ENCODE results near the gene ARHGEF10L. TPM values are rescaled to one million over a fixed set of nuclear protein-coding genes. Genes with fewer than 3 reads are reported as not detected.

Gene ARHGEF10L
- total RNA-seq, 1 experiment from 2014 or later, result 6.8 TPM

- DNase-seq (ENCODE audit: low read depth), result no peak
Observed at GRCh38 chr1:17520473-17521319, 18.8 kb upstream of the ARHGEF10L start.

GRCh38 chr1:17521946-17522612, 17.4 kb upstream of the ARHGEF10L start:
- no peak for DNase-seq (ENCODE audit: low read depth)

- DNase-seq (ENCODE audit: low read depth), result peak; percentile 34
Observed at GRCh38 chr1:17523321-17524041, 16.0 kb upstream of the ARHGEF10L start.

- DNase-seq (ENCODE audit: low read depth), result no peak
Observed at GRCh38 chr1:17524645-17525044, 14.9 kb upstream of the ARHGEF10L start.

GRCh38 chr1:17525996-17526686, 13.4 kb upstream of the ARHGEF10L start:
- peak; percentile 37 for DNase-seq (ENCODE audit: low read depth)

GRCh38 chr1:17527036-17527914, 12.2 kb upstream of the ARHGEF10L start:
- DNase-seq (ENCODE audit: low read depth), result peak; percentile 71

- DNase-seq (ENCODE audit: low read depth), result no peak
Observed at GRCh38 chr1:17529381-17529780, 10.1 kb upstream of the ARHGEF10L start.

GRCh38 chr1:17531343-17531681, 8.2 kb upstream of the ARHGEF10L start:
- DNase-seq (ENCODE audit: low read depth), result no peak

GRCh38 chr1:17531682-17532487, 7.6 kb upstream of the ARHGEF10L start:
- peak; percentile 81 for DNase-seq (ENCODE audit: low read depth)

- DNase-seq (ENCODE audit: low read depth), result no peak
Observed at GRCh38 chr1:17533201-17533600, 6.3 kb upstream of the ARHGEF10L start.

- no peak for DNase-seq (ENCODE audit: low read depth)
Observed at GRCh38 chr1:17535300-17535936, 4.1 kb upstream of the ARHGEF10L start.

- no peak for DNase-seq (ENCODE audit: low read depth)
Observed at GRCh38 chr1:17538010-17538409, 1.5 kb upstream of the ARHGEF10L start.

- peak; percentile 64 for DNase-seq (ENCODE audit: low read depth)
Observed at GRCh38 chr1:17538428-17539117, 925 bp upstream of the ARHGEF10L start.

GRCh38 chr1:17539118-17539476, 401 bp upstream of the ARHGEF10L start:
- no peak for DNase-seq (ENCODE audit: low read depth)

GRCh38 chr1:17540255-17541001, 930 bp downstream of the ARHGEF10L start:
- peak; percentile 45 for DNase-seq (ENCODE audit: low read depth)

GRCh38 chr1:17542645-17543044, 3.1 kb downstream of the ARHGEF10L start:
- DNase-seq (ENCODE audit: low read depth), result no peak

- no peak for DNase-seq (ENCODE audit: low read depth)
Observed at GRCh38 chr1:17544776-17545350, 5.4 kb downstream of the ARHGEF10L start.

GRCh38 chr1:17545356-17545755, 5.9 kb downstream of the ARHGEF10L start:
- DNase-seq (ENCODE audit: low read depth), result peak; percentile 71

All from M059J (cell line).